Gastrocnemius medialis (tissue), 4 donors: ENCODE measurements around the gene NISCH.

Source experiments
- POLR2A ChIP-seq, 2 donors: fragments of 450-650 bp; IDR thresholded peaks; one replicate each; pipeline ENCODE4 v1.6.1; 2017; ENCODE audit warnings: antibody characterized with exemption in 2 of 2, mild to moderate bottlenecking in 2 of 2, moderate library complexity in 2 of 2
- TF ChIP-seq, protein P1 (sequence below), 5 experiments: fragments of 450-650 bp in 3 of 5; fragments of 200-600 bp in 2 of 5; sonication (generic) in 2 of 5; IDR thresholded peaks in 4 of 5; conservative IDR thresholded peaks in 1 of 5; 1 replicate in 4 of 5; 2 replicates in 1 of 5; pipeline ENCODE4 v1.5.1; 2016 to 2019; ENCODE audit warnings: antibody characterized with exemption in 5 of 5, mild to moderate bottlenecking in 3 of 5, moderate library complexity in 3 of 5

DNA sequence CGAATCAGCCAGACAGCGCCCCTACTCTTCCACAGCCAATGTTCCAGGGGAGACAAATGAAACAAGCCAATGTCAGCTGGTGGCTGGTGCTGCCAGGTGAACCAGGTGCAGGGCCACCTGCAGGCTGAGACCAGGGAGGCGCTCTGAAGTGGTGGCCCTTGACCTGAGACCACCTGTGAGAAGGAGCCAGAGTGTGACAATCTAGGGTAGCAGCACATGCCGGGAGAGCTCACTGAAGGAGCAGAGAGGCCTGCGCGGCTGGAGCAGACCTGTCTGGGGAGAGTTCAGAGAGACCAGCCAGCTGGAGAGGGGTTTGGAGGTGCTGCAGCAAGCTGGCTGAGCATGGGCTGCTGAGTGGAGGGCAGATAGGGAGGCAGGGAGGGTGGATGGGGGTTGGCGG, 39.0 kb downstream of the NISCH start:
- TF ChIP-seq, protein P1, sequence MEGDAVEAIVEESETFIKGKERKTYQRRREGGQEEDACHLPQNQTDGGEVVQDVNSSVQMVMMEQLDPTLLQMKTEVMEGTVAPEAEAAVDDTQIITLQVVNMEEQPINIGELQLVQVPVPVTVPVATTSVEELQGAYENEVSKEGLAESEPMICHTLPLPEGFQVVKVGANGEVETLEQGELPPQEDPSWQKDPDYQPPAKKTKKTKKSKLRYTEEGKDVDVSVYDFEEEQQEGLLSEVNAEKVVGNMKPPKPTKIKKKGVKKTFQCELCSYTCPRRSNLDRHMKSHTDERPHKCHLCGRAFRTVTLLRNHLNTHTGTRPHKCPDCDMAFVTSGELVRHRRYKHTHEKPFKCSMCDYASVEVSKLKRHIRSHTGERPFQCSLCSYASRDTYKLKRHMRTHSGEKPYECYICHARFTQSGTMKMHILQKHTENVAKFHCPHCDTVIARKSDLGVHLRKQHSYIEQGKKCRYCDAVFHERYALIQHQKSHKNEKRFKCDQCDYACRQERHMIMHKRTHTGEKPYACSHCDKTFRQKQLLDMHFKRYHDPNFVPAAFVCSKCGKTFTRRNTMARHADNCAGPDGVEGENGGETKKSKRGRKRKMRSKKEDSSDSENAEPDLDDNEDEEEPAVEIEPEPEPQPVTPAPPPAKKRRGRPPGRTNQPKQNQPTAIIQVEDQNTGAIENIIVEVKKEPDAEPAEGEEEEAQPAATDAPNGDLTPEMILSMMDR (IDR thresholded peaks at IDR 0.05 in 4 of 5, conservative IDR thresholded peaks at IDR 0.05 in 1 of 5), result no peak
- no peak for TF ChIP-seq POLR2A (IDR thresholded peaks at IDR 0.05)
